Uterus (tissue), 4 donors: ENCODE results near the gene YBX3. TPM values are rescaled to one million over a fixed set of nuclear protein-coding genes. Genes with fewer than 3 reads are reported as not detected.

Experiments
- DNase-seq, 2 donors: peaks; one replicate each; pipeline ENCODE4 v3.0.0-alpha.2; 2019 to 2020
- H3K27ac ChIP-seq, 2 donors: fragments of 200-600 bp; sonication (generic); 1 replicate in 1 of 2; 2 replicates in 1 of 2; pipeline ENCODE4 v1.5.1; 2016 to 2018
- H3K27me3 ChIP-seq, 2 donors: fragments of 200-600 bp; sonication (generic); one replicate each; pipeline ENCODE4 v1.5.1; 2018 to 2019; ENCODE audit warnings: control low read depth in 1 of 2
- H3K36me3 ChIP-seq, 2 donors: fragments of 200-600 bp; sonication (generic); one replicate each; pipeline ENCODE4 v1.5.1; 2019; ENCODE audit warnings: control low read depth in 1 of 2
- H3K4me1 ChIP-seq, 2 donors: fragments of 200-600 bp; sonication (generic); one replicate each; pipeline ENCODE4 v1.5.1; 2018 to 2019; ENCODE audit warnings: control low read depth in 1 of 2
- H3K4me3 ChIP-seq, 2 donors: fragments of 200-600 bp; sonication (generic); 1 replicate in 1 of 2; 2 replicates in 1 of 2; pipeline ENCODE4 v1.5.1; 2018 to 2019; ENCODE audit warnings: mild to moderate bottlenecking in 1 of 2
- H3K9me3 ChIP-seq, 2 donors: fragments of 200-600 bp; sonication (generic); one replicate each; pipeline ENCODE4 v1.5.1; 2019; ENCODE audit warnings: control low read depth in 1 of 2
- CTCF ChIP-seq, 4 experiments: fragments of 200-600 bp in 2 of 4; fragments of 450-650 bp in 2 of 4; sonication (generic) in 2 of 4; IDR thresholded peaks; one replicate each; pipeline ENCODE4 v1.5.1; 2016 to 2019; ENCODE audit warnings: antibody characterized with exemption in 4 of 4, mild to moderate bottlenecking in 2 of 4, moderate library complexity in 1 of 4
- POLR2A ChIP-seq, 2 donors: fragments of 450-650 bp; IDR thresholded peaks; one replicate each; pipeline ENCODE4 v1.6.1; 2016; ENCODE audit warnings: antibody characterized with exemption in 2 of 2, mild to moderate bottlenecking in 1 of 2, moderate library complexity in 1 of 2
- intact Hi-C: fragments of 100-400 bp; cut with DNase I; formaldehyde crosslinking; loops from one replicate; pipeline ENCODE4 v1.15.1; 2023; ENCODE audit warnings: low total_unique reads
- total RNA-seq, 4 donors: library from RNA; depleted of rRNA in 3 of 4; stranded (reverse); fragments of >200 nt in 3 of 4; gene quantifications; one replicate each; pipeline versions ENCODE4 v1.1.0 to v1.2.4, GENCODE V29; 2014 to 2023
- donor health status: DM: yes; HTN: yes; CAD: no.

YBX3 gene
- total RNA-seq, 4 donors from 2014 or later = 49.4 to 372 (median 216) TPM

GRCh38 chr12:10652192-10652591 lies 70.9 kb downstream of the YBX3 start:
- H3K4me1 ChIP-seq = no peaks in the 10 kb centered on the region
- no peak overlapping the region for H3K27ac ChIP-seq
- no peak overlapping the region for H3K4me3 ChIP-seq
- no peak for DNase-seq
- no peaks in the 10 kb centered on the region for H3K27me3 ChIP-seq
- peaks cover 0 to 3% of the 10 kb centered on the region in 2 donors for H3K9me3 ChIP-seq
- intact Hi-C loops = no loop called here
- H3K36me3 ChIP-seq = no peaks in the 10 kb centered on the region
- no peak for TF ChIP-seq CTCF (IDR thresholded peaks at IDR 0.05)
- TF ChIP-seq POLR2A (IDR thresholded peaks at IDR 0.05) = no peak

Other genes starting within 250 kb of the YBX3 start
- 1 to 10 TPM in 2 of 4 donors, under 1 TPM in 2; 0.29 to 1.6 (median 0.80) TPM for gene EIF2S3B, start 217.4 kb downstream of the YBX3 start, total RNA-seq
- 10 to 100 TPM; 21.0 to 55.3 (median 24.1) TPM for gene MAGOHB, start 109.7 kb downstream of the YBX3 start, total RNA-seq
- 1 to 10 TPM in 1 of 4 donors, under 1 TPM in 1, not detected in 2; 0.62 to 2.1 TPM for gene STYK1, start 49.3 kb downstream of the YBX3 start, total RNA-seq
- gene TAS2R7, start 79.3 kb upstream of the YBX3 start, total RNA-seq = under 1 TPM in 1 of 4 donors, not detected in 3; 0.28 TPM
- under 1 TPM in 1 of 4 donors, not detected in 3; 0.49 TPM for gene TAS2R8, start 84.0 kb upstream of the YBX3 start, total RNA-seq
- under 1 TPM in 1 of 4 donors, not detected in 3; 0.28 TPM for gene TAS2R9, start 86.8 kb upstream of the YBX3 start, total RNA-seq
- 1 to 10 TPM in 2 of 4 donors, not detected in 2; 2.3 to 5.2 TPM for gene TAS2R10, start 103.0 kb upstream of the YBX3 start, total RNA-seq
- gene PRR4, start 126.2 kb upstream of the YBX3 start, total RNA-seq = 10 to 100 TPM in 1 of 4 donors, 1 to 10 TPM in 2, not detected in 1; 3.0 to 11.0 (median 7.9) TPM
- 10 to 100 TPM; 13.1 to 84.0 (median 57.5) TPM for gene PRH1, start 160.9 kb upstream of the YBX3 start, total RNA-seq
- 10 to 100 TPM in 1 of 4 donors, 1 to 10 TPM in 2, under 1 TPM in 1; 0.51 to 11.3 (median 4.3) TPM for gene TAS2R13, start 186.2 kb upstream of the YBX3 start, total RNA-seq
- gene PRH2, start 205.9 kb upstream of the YBX3 start, total RNA-seq = not detected
- gene TAS2R14, start 215.9 kb upstream of the YBX3 start, total RNA-seq = 10 to 100 TPM in 1 of 4 donors, 1 to 10 TPM in 2, under 1 TPM in 1; 0.26 to 21.1 (median 9.1) TPM